Right forelimb (tissue), 1 donor: ENCODE results near the gene PAIP2B.

Source experiments
- DNase-seq: peaks from one replicate; pipeline ENCODE4 v3.0.0-alpha.2; 2018

The PAIP2B gene

GRCh38 chr2:71150082-71150816 lies 76.7 kb downstream of the PAIP2B start:
- no peak for DNase-seq

GRCh38 chr2:71148506-71149063 lies 78.3 kb downstream of the PAIP2B start:
- DNase-seq = no peak

GRCh38 chr2:71143782-71144181 lies 83.1 kb downstream of the PAIP2B start:
- DNase-seq = no peak

GRCh38 chr2:71136174-71136573 lies 90.7 kb downstream of the PAIP2B start:
- DNase-seq = no peak

- DNase-seq = no peak
These were observed 93.3 kb downstream of the PAIP2B start for GRCh38 chr2:71133603-71134002.
